ENCODE measurements around the gene PDZD4.

PDZD4 gene

DNA sequence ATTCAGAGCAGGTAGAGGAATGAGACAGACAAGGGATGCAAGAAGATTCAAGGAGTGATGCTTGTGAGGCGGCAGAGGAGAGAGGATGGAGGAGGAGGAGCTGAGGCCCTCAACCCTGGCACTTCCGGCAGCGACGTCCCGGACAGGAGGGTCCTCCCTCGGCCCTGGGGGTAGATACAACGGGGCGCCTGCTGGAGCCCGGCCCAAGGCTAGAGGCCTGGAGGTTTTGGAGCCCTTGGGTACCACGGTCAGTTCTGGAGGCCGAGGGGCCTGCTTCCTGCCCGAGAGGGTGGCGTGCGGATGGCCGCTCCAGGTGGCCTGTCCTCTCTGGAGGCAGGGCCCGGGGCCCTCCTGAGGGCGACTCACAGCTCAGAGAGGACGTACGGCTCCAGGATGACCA lies 22.4 kb downstream of the PDZD4 start:
- Histone ChIP-seq H4K20me1 (ENCODE audit: insufficient read depth) (no peaks in the 10 kb centered on the region), H3K4me3 (IDR thresholded peaks at IDR 0.05; ENCODE audit: insufficient read depth, low read depth, low read length) (no peak overlapping the region), H3K27ac (no peak overlapping the region), H2AFZ (ENCODE audit: low read depth) (no peak overlapping the region), H3K4me1 (ENCODE audit: low read depth, poor library complexity, severe bottlenecking) (no peaks in the 10 kb centered on the region), H3K79me2 (ENCODE audit: insufficient read depth, low read depth) (no peaks in the 10 kb centered on the region), H3K9ac (no peak overlapping the region), H3K36me3 (ENCODE audit: insufficient read depth) (no peaks in the 10 kb centered on the region), H3K4me2 (no peak overlapping the region), H3K27me3 (ENCODE audit: insufficient read depth, low read depth) (peaks cover 31% of the 10 kb centered on the region)
- no peak for TF ChIP-seq CTCF (conservative IDR thresholded peaks at IDR 0.05; ENCODE audit: low read depth, low read length)

GRCh38 chrX:153806999-153807575 lies 23.3 kb downstream of the PDZD4 start:
- TF ChIP-seq CTCF (conservative IDR thresholded peaks at IDR 0.05; ENCODE audit: low read depth, low read length), result no peak

DNA sequence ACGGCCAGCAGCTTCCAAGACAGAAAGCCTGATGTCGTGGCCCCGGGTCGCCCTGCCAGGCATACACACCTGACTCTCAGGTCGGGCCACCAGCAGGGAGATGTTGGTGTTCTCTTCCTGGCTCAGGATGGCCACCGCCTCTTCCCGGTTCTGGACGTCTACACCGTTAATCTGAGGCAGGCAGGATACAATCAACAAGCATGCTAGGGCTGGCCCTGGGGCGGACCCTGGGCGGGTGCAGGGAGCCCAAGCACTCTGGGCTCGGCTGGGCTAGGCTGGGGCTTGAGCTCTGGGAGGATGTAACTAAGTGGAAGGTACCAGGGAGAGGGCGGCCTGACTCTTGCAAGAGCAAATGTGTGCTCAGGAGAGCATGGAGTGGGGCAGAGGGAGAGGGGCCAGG lies 24.9 kb downstream of the PDZD4 start:
- no peak for TF ChIP-seq CTCF (conservative IDR thresholded peaks at IDR 0.05; ENCODE audit: low read depth, low read length)
- H4K20me1 ChIP-seq (ENCODE audit: insufficient read depth), result no peaks in the 10 kb centered on the region
- H3K36me3 ChIP-seq (ENCODE audit: insufficient read depth), result no peaks in the 10 kb centered on the region
- no peak overlapping the region for H3K4me3 ChIP-seq (IDR thresholded peaks at IDR 0.05; ENCODE audit: insufficient read depth, low read depth, low read length)
- H3K9ac ChIP-seq, result no peak overlapping the region
- no peak overlapping the region for H3K4me2 ChIP-seq
- peaks cover 17% of the 10 kb centered on the region; the same call in 1 of the 2 replicates for H3K27me3 ChIP-seq (ENCODE audit: insufficient read depth, low read depth)
- no peaks in the 10 kb centered on the region for H3K4me1 ChIP-seq (ENCODE audit: low read depth, poor library complexity, severe bottlenecking)
- no peaks in the 10 kb centered on the region for H3K79me2 ChIP-seq (ENCODE audit: insufficient read depth, low read depth)
- no peak overlapping the region for H3K27ac ChIP-seq
- no peak overlapping the region for H2AFZ ChIP-seq (ENCODE audit: low read depth)

More at GRCh38 chrX:153806999-153807575, 23.3 kb downstream of the PDZD4 start:
- no peaks in the 10 kb centered on the region for H3K79me2 ChIP-seq (ENCODE audit: insufficient read depth, low read depth)
- no peak overlapping the region for H3K4me3 ChIP-seq (IDR thresholded peaks at IDR 0.05; ENCODE audit: insufficient read depth, low read depth, low read length)
- H3K27me3 ChIP-seq (ENCODE audit: insufficient read depth, low read depth), result peaks cover 27% of the 10 kb centered on the region; the same call in 1 of the 2 replicates
- H4K20me1 ChIP-seq (ENCODE audit: insufficient read depth), result no peaks in the 10 kb centered on the region
- no peak overlapping the region for H3K9ac ChIP-seq
- H3K27ac ChIP-seq, result no peak overlapping the region
- H3K4me1 ChIP-seq (ENCODE audit: low read depth, poor library complexity, severe bottlenecking), result no peaks in the 10 kb centered on the region
- no peaks in the 10 kb centered on the region for H3K36me3 ChIP-seq (ENCODE audit: insufficient read depth)
- no peak overlapping the region for H3K4me2 ChIP-seq
- no peak overlapping the region for H2AFZ ChIP-seq (ENCODE audit: low read depth)

GRCh38 chrX:153804621-153805020 lies 25.7 kb downstream of the PDZD4 start:
- H3K36me3 ChIP-seq (ENCODE audit: insufficient read depth), result no peaks in the 10 kb centered on the region
- H2AFZ ChIP-seq (ENCODE audit: low read depth), result no peak overlapping the region
- no peaks in the 10 kb centered on the region for H3K4me1 ChIP-seq (ENCODE audit: low read depth, poor library complexity, severe bottlenecking)
- TF ChIP-seq CTCF (conservative IDR thresholded peaks at IDR 0.05; ENCODE audit: low read depth, low read length), result no peak
- H3K79me2 ChIP-seq (ENCODE audit: insufficient read depth, low read depth), result no peaks in the 10 kb centered on the region
- H3K9ac ChIP-seq, result no peak overlapping the region
- H3K27me3 ChIP-seq (ENCODE audit: insufficient read depth, low read depth), result peaks cover 17% of the 10 kb centered on the region; the same call in 1 of the 2 replicates
- H3K27ac ChIP-seq, result no peak overlapping the region
- no peaks in the 10 kb centered on the region for H4K20me1 ChIP-seq (ENCODE audit: insufficient read depth)
- no peak overlapping the region for H3K4me3 ChIP-seq (IDR thresholded peaks at IDR 0.05; ENCODE audit: insufficient read depth, low read depth, low read length)
- H3K4me2 ChIP-seq, result no peak overlapping the region

All from KMS-11 (cell line).